Measurements from ENCODE around the gene MACROD1.
A peak's percentile ranks its signal among the peaks of the same experiment; 100 is the strongest.
"Not testable (repeated sequence)": the region's sequence is repeated elsewhere in the genome, so short reads cannot be mapped to it uniquely, and the experiment has no call there.

MACROD1 gene

DNA sequence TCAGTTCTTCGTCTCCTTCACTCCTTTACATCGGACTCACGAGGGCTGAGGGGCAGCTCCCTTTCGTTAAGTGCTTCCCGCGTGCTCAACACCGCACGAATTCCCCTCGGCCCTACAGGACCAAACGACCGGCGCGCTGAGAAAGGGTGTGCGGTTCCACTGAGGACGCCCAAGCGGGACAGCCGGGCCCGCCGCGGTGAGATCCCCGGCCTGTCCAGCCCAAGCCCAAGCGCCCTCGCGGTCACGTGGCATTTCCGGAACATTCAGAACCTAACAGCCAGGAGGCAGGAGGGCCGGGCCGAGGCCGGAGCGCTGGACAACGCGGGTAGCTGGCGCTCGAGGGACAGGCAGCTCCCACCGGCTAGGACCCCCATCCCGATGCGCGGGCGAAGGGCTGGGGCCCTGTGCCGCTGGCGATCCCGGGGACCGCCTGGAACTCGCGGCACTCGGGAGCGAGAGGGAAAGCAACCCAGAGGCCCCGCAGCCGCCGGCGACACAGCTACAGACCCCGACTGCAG lies 19.3 kb upstream of the MACROD1 start:
- no peak for DNase-seq

DNA sequence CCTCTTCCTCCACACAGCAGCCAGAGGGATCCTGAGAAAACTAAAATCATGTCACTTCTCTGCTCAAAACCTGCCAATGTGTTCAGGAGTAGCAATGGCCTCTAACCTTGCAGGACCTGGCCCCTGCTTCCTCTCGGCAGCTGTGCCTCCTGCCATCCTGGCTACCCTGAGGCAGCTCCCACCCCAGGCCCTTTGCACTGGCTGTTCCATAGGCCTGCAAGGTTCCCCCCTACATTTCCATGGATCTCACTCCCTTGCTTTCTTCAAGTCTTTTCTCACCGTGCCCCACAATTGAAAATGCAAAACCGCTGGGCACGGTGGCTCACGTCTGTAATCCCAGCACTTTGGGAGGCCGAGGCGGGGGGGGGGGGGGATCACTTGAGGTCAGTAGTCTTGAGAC lies 18.0 kb upstream of the MACROD1 start:
- no peak for DNase-seq

DNA sequence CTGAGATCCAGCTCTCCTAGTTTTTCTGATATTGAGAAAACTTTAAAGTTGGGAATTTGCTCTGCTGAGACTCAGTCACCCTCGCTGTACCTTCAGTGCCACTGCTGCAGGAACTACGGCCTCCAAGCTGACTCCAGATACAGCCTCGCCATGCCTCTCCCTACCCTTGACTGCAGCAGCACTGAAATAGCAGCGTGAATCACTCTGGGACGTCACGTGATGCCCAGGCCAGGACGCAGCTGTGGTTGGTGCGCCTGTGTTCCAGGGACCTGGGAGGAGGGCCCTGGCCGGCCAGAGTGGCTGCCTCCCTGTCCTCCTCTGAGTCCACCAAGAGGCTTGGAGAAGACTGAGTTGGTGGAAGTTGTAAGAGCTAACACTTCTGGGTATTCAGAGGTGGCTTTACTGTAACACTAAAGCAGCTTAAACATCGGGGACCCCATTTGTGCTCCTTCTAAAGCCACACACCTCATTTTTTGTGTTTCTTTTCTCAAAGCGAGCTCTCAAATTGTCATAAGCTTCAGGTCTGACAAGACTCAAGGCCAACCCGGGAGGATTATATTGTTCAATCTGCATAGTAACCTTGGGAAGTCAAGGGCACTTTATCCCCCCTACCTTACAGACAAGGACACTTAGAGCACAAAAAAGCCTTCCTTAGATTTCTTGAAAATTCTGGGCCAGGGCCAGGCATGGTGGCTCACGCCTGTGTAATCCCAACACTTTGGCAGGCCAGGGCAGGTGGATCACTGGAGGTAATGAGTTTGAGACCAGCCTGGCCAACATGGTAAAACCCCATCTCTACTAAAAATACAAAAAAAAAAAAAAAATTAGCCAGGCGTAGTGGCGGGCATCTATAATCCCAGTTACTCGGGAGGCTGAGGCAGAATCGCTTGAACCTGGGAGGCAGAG lies 15.8 kb upstream of the MACROD1 start:
- peak; percentile 54 for DNase-seq

GRCh38 chr11:64180891-64181290 lies 15.0 kb upstream of the MACROD1 start:
- DNase-seq, result no peak

GRCh38 chr11:64178951-64179639 lies 13.2 kb upstream of the MACROD1 start:
- DNase-seq, result no peak

- no peak for DNase-seq
These were observed 12.3 kb upstream of the MACROD1 start for GRCh38 chr11:64178203-64178602.

- DNase-seq, result no peak
These were observed 10.8 kb upstream of the MACROD1 start for GRCh38 chr11:64176751-64177150.

GRCh38 chr11:64173616-64174355 lies 7.9 kb upstream of the MACROD1 start:
- DNase-seq, result no peak

- no peak for DNase-seq
These were observed 4.5 kb upstream of the MACROD1 start for GRCh38 chr11:64170419-64170818.

GRCh38 chr11:64165481-64165841 lies 452 bp downstream of the MACROD1 start:
- no peak for DNase-seq

- DNase-seq, result no peak
These were observed 1.3 kb downstream of the MACROD1 start for GRCh38 chr11:64164392-64165312.

DNA sequence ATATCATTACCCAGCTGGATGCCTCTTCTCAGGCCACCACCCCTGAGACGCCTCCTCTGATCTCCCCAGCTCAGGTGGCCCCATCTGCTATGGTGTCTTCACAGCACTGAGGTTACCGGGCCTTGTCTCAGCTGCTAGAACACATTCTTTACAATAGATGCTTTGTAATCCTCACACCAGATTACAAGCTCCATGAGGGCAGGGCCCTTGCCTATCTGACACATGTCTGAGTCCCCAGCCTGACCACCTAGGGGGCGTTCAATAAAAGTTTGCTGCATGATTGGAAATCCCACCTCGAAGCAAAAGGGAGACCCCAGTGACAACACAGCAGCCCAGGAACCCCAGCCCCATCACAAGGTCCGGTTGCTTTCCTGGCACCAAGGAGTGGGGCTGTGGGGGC lies 2.0 kb downstream of the MACROD1 start:
- no peak for DNase-seq

- not testable (repeated sequence) for DNase-seq
These were observed 3.1 kb downstream of the MACROD1 start for GRCh38 chr11:64162769-64163168.

GRCh38 chr11:64161037-64161436 lies 4.9 kb downstream of the MACROD1 start:
- no peak for DNase-seq

GRCh38 chr11:64157631-64158394 lies 8.1 kb downstream of the MACROD1 start:
- no peak for DNase-seq

GRCh38 chr11:64156235-64157011 lies 9.5 kb downstream of the MACROD1 start:
- DNase-seq, result no peak

DNA sequence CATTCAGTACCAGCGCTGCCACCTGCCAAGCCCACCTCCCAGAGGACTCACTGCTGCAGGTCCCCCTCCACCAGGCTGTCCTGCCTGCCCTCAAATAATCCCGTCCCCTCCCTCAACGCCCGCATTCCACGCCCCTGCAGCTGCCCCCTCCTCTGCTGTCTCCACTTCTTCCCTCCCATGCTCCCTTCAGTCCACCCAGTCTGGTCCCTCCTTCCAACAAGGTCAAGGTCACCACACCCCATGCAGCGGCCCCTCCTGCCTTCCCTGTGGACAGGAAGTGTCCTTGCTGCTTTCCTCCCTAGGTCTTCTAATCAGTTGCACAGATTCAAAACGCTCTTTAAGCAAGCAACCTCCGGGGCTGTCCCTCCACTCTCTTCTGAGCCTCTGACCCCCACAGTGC lies 12.1 kb downstream of the MACROD1 start:
- DNase-seq, result no peak

GRCh38 chr11:64152841-64153691 lies 12.8 kb downstream of the MACROD1 start:
- no peak for DNase-seq

DNA sequence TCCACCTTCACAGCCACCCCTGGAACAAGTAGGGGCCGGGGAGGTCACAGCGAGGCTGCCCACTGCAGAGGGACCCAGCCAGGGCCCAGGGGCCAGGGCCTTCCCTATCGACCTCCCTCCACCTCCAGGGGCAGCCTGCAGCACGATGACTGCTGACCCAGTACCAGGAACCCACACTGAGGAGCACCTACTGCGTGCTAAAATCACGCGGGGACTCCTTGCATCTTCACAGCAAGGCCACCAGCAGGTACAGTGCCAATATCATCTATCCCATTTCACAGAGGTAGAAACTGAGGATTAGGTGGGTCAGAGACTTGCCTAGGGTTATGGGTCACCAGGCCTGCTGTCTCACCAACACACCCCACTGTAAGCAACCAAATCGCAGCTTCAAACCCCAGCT lies 14.6 kb downstream of the MACROD1 start:
- DNase-seq, result no peak
